ENCODE measurements around the gene TMEM255B.
"Not testable (repeated sequence)": the region's sequence is repeated elsewhere in the genome, so short reads cannot be mapped to it uniquely, and the experiment has no call there.

Gene TMEM255B

GRCh38 chr13:113789931-113790330 lies 30.9 kb downstream of the TMEM255B start:
- DNase-seq = not testable (repeated sequence)

DNA sequence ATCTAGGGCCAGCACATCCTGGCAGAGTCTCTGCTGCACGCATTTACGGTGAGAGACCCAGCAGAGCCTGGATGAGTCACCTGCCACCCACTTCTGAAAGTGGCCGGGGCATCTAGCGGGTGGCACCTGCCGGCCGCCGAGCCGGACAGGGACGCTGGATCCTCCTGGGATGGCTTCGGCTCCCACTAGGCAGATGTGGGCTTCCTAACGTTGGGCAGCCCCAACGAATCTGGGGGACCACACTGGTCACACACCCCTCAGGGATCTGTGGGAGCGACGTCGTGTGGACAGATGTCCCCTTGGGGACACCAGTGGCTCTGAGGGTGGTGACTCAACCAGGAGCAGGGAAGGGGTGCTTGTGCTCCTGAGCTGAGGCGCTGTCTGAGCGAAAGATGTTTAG lies 32.2 kb downstream of the TMEM255B start:
- no peak for DNase-seq

- no peak for DNase-seq
These were observed 32.7 kb downstream of the TMEM255B start for GRCh38 chr13:113791761-113792160.

DNA sequence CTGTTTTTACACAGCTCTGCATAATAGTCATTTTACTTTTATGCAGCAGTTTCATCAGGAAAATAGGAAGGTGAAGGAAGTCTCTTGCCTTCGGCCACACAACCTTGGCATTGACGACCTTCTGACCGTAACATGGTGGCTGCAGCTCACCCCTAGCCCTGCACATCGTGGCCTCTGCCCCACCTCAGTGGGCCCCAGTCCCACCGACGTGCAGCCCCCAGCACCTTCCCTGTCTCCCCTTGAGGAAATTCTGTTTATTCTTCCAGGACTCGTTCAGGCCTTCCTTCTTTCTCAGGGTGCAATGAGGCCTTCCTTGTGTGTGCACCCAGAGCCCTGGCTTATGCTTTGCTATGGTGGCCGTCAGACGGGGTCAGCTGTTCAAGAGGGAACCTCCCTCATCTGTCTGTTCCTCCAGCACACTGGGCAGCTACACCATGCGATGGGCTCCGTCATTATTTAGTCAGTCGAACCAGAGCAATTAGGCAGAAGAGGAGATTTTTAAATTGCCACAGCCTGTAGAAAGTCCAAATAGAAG lies 33.3 kb downstream of the TMEM255B start:
- DNase-seq = no peak

GRCh38 chr13:113792886-113793717 lies 34.1 kb downstream of the TMEM255B start:
- no peak for DNase-seq

DNA sequence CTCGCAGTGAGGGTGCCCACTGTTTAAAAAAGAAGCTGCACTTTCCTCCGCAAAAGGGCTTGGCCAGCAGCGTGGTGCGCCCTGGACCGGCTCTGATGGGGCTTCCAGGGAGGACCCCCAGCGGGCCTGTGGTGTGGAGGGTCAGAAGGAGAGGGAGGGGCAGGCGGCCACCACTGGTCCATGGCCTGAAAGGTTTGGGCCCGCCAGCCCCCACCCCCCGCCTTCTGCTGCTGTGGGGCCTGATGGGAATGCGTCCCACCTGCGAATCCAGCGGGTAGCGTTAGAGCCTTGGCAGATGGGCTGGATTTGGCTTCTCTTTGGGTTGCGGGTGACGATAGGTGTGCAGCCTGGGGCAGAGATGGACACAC lies 34.7 kb downstream of the TMEM255B start:
- DNase-seq = no peak

- DNase-seq = no peak
These were observed 35.1 kb downstream of the TMEM255B start for GRCh38 chr13:113794086-113794485.

DNA sequence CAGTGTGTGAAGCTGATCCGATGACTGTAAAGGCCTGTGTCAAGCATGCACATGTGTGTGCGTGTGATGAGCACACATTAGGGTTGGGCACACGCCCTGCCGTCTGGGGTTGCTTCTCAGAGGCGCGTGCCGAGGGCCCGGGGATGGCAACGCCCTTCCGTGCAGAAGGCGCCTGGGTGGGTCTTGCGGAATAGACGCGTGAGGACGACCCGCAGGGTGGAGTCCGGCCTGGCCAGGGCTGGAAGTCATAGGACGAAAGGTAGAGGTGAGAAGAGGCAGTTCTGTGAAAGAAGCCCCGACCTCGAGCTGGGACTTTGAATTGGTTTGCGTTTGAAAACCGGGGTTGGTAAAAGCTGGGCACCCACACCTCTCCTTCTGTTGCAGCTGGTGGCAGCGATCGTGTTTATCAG lies 35.7 kb downstream of the TMEM255B start:
- DNase-seq = no peak

DNA sequence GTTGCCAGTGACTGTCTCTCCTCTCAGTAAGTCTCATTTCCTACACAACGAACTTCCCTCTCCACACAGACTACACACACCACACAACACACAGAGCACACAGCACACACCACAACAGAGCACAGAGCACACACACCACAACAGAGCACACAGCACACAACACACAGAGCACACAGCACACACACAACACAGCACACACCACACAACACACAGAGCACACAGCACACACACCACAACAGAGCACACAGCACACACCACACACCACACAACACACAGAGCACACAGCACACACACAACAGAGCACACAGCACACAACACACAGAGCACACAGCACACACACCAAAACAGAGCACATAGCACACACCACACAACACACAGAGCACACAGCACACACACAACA lies 36.3 kb downstream of the TMEM255B start:
- DNase-seq = not testable (repeated sequence)

- no peak for DNase-seq
These were observed 37.4 kb downstream of the TMEM255B start for GRCh38 chr13:113796211-113796963.

- no peak for DNase-seq
These were observed 38.1 kb downstream of the TMEM255B start for GRCh38 chr13:113796964-113797676.

DNA sequence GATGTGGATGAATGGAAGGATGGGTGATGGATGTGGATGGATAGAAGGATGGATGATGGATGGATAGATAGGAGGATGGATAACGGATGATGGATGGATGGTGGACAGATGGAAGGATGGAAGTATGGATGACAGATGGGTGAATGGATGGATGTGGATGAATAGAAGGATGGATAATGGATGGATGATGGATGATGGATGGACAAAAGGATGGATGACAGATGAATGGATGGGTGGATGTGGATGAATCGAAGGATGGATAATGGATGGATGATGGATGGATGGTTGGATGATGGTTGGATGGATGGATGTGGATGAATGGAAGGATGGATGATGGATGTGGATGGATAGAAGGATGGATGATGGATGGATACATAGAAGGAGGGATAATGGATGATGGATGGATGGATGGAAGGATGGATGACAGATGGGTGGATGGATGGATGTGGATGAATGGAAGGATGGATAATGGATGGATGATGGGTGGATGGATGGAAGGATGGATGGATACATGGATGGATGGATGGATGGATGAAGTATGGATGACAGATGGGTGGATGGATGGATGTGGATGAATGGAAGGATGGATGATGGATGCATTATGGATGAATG lies 39.3 kb downstream of the TMEM255B start:
- no peak for DNase-seq

GRCh38 chr13:113800576-113800926 lies 41.5 kb downstream of the TMEM255B start:
- no peak for DNase-seq

GRCh38 chr13:113801289-113801961 lies 42.4 kb downstream of the TMEM255B start:
- no peak for DNase-seq

DNA sequence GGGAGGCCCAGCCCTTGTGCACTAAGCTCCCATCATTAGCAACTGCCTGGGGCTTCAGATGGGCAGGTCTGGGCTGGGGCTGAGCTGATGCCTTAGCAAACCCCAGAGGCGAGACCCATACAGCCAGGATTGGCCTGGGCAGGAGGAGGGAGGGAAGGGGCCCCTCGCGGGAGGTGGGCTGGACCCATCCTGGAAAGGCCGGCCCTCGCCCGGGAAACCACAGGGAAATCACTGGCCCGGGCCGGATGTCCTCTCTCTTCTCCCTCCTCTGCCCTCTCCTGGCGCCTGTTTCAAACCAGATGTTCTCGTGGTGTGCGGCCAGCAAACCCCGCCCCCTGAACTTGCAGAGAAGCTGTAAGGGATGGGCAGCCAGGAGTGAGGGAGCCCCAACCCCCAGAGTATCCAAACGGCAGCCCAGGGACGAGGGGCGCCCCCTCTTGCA lies 43.1 kb downstream of the TMEM255B start:
- DNase-seq = no peak

- DNase-seq = no peak
These were observed 43.7 kb downstream of the TMEM255B start for GRCh38 chr13:113802761-113803160.

DNA sequence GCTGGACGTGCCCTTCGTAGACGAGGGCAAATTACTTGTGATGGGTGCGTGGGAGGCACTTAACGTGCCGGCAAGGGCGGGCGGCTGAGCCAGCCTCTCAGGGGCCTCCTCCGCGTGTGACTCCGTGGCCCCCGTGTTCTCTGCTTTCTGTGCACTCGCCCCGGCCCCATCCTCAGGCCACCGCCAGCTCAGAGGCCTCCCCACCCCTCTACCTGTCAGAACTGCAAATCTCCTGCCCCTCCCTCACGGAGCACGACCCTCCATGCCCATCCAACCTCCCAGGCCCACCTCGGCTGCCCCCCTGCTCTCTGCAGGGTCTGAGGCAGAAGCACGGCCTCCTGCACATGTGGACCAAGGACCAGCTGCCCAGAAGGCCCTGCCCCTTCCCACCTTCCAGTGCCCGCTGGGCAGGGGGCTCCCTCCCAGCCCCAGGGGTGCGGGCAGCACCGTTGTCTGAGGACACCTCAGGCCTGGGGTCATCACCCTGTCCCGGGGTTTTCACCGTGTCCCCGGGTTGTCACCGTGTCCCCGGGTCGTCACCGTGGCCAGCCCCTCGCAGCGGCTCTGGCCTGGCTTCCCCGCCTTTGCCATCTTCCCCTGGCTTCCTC lies 44.5 kb downstream of the TMEM255B start:
- no peak for DNase-seq

GRCh38 chr13:113804017-113804702 lies 45.1 kb downstream of the TMEM255B start:
- DNase-seq = no peak

- no peak for DNase-seq
These were observed 45.8 kb downstream of the TMEM255B start for GRCh38 chr13:113804703-113805430.

DNA sequence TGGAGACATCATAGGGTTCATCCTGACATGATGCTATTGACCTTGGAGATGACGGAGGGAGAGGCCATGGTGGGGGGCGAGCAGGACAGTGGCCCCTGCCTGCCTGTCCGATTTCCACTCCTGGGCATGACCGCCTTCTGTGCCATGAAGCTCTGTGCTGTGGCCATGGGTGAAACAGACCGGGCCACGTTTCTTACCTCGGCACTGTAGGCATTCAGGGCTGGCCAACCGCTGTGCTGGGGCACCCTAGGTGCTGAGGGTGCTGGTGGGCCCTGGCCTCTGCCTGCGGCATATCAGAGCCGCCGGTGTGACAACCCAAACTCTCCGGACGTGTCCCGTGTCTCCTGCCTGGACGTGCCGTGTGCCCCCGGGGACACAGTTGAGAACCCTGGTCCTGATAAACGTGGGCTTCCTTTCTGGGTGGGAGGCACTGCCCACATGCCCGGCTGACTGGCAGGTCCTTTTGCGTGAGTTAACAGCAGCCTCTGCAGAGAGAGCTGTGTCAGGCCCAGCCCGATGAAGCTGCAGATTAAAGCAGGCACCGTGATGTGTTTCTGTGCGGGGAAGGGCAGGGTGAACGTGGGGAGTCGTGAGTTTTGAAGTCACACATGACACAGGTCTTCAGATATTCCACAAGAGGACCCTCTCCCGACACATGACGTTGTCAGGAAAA lies 46.5 kb downstream of the TMEM255B start:
- DNase-seq = no peak

Data from T-helper 2 cell (primary cell).